GM12878 (cell line): ENCODE measurements around the gene SORCS2. TPM values are rescaled to one million over a fixed set of nuclear protein-coding genes. Genes with fewer than 3 reads are reported as not detected.

Experiments
- ATF2 ChIP-seq: IDR thresholded peaks from 2 replicates; pipeline ENCODE4 v1.6.1; 2012; ENCODE audit warnings: low read length, inconsistent platforms
- ATF3 ChIP-seq: IDR thresholded peaks from 2 replicates; pipeline ENCODE4 v1.6.1; 2011; ENCODE audit warnings: low read depth, mild to moderate bottlenecking, low read length, moderate library complexity, borderline replicate concordance; ENCODE audit errors: extremely low read depth
- BHLHE40 ChIP-seq, 2 experiments: fragments of 450-650 bp in 1 of 2; IDR thresholded peaks; 2 replicates each; pipeline ENCODE4 v1.6.1; 2011 to 2017; ENCODE audit warnings: low read depth in 2 of 2, borderline replicate concordance in 1 of 2, improper control_type of control experiment in 1 of 2, low read length in 1 of 2, mild to moderate bottlenecking in 1 of 2
- BRCA1 ChIP-seq: IDR thresholded peaks from 2 replicates; pipeline ENCODE4 v1.6.1; 2011; ENCODE audit warnings: low read depth, low read length, improper control_type of control experiment
- DPF2 ChIP-seq: fragments of 450-650 bp; IDR thresholded peaks from 2 replicates; pipeline ENCODE4 v1.6.1; 2017; ENCODE audit warnings: mild to moderate bottlenecking
- KAT2A ChIP-seq: conservative IDR thresholded peaks from 2 replicates; pipeline ENCODE4 v1.6.1; 2011; ENCODE audit warnings: low read depth, low read length; ENCODE audit not compliant: control insufficient read depth
- LARP7 ChIP-seq: fragments of 450-650 bp; IDR thresholded peaks from 2 replicates; pipeline ENCODE4 v1.6.1; 2017; ENCODE audit warnings: mild to moderate bottlenecking
- MTA3 ChIP-seq: IDR thresholded peaks from 2 replicates; pipeline ENCODE4 v1.6.1; 2012; ENCODE audit warnings: low read length, inconsistent platforms, borderline replicate concordance
- POLR2A ChIP-seq: IDR thresholded peaks from 2 replicates; pipeline ENCODE4 v1.6.1; 2011; ENCODE audit warnings: low read depth, mild to moderate bottlenecking, low read length
- POLR2AphosphoS5 ChIP-seq: IDR thresholded peaks from 2 replicates; pipeline ENCODE4 v1.6.1; 2011; ENCODE audit warnings: mild to moderate bottlenecking, low read length, inconsistent platforms
- RAD51 ChIP-seq: fragments of 450-650 bp; IDR thresholded peaks from 2 replicates; pipeline ENCODE4 v1.6.1; 2016; ENCODE audit warnings: moderate library complexity, mild to moderate bottlenecking, inconsistent platforms
- REST ChIP-seq: IDR thresholded peaks from 2 replicates; pipeline ENCODE4 v1.6.1; 2012; ENCODE audit warnings: mild to moderate bottlenecking, low read depth, low read length
- TCF7 ChIP-seq: IDR thresholded peaks from 2 replicates; pipeline ENCODE4 v1.6.1; 2014; ENCODE audit warnings: antibody characterized with exemption, borderline replicate concordance
- ZNF384 ChIP-seq: IDR thresholded peaks from 2 replicates; pipeline ENCODE4 v1.6.1; 2012; ENCODE audit warnings: low read depth, mild to moderate bottlenecking, low read length, improper control_type of control experiment, borderline replicate concordance
- ZZZ3 ChIP-seq: IDR thresholded peaks from 2 replicates; pipeline ENCODE4 v1.6.1; 2011; ENCODE audit warnings: low read depth; ENCODE audit not compliant: control insufficient read depth, insufficient read length
- polyA plus RNA-seq, 11 experiments: library from polyadenylated mRNA; depleted of rRNA in 4 of 11; unstranded in 6 of 11; stranded (reverse) in 5 of 11; fragments of >200 nt; fragmentation: Nextera tagmentation in 4 of 11; fragmentation: Illumina TruSeq in 1 of 11; extraction: Ambion mirVana in 4 of 11; extraction: Trizol in 1 of 11; gene quantifications; 1 replicate in 1 of 11; 2 replicates in 10 of 11; pipeline versions ENCODE4 v1.2.1 to v1.2.3, GENCODE V29; 2011 to 2016; ENCODE audit warnings: inconsistent platforms in 2 of 11, missing spikeins in 2 of 11, low read depth in 1 of 11
- total RNA-seq, 4 experiments: library from RNA; depleted of rRNA in 3 of 4; stranded (reverse); fragments of >200 nt in 3 of 4; fragmentation: Illumina TruSeq in 1 of 4; extraction: Trizol in 1 of 4; gene quantifications; 2 replicates each; pipeline versions ENCODE4 v1.2.1 to v1.2.3, GENCODE V29; 2013 to 2021

The SORCS2 gene
- total and polyA plus RNA-seq, 10 of the 15 experiments (the other 5 are each of a cell fraction or from before 2014, with no cell fraction given) = 0.01 to 0.15 (median 0.05) TPM; not detected in 5

- no peak for TF ChIP-seq ATF2
- no peak for TF ChIP-seq POLR2A
- TF ChIP-seq RAD51 = no peak
- TF ChIP-seq LARP7 = no peak
- TF ChIP-seq MTA3 = no peak
- TF ChIP-seq BHLHE40 (IDR thresholded peaks at IDR 0.05; ENCODE audit: borderline replicate concordance in 1 of 2, low read depth in 2 of 2, low read length in 1 of 2) = no peak
- no peak for TF ChIP-seq TCF7
- no peak for TF ChIP-seq ATF3
- no peak for TF ChIP-seq POLR2AphosphoS5
- no peak for TF ChIP-seq KAT2A
- TF ChIP-seq BRCA1 = no peak
- no peak for TF ChIP-seq ZNF384
- no peak for TF ChIP-seq REST
- TF ChIP-seq ZZZ3 = no peak
- TF ChIP-seq DPF2 = no peak
These were observed 377.8 kb downstream of the SORCS2 start (continued) for GRCh38 chr4:7569810-7570783.
